HEK293T (cell line): ENCODE results near the gene MCIDAS.

Experiments used
- ARNT ChIP-seq: fragments of 450-650 bp; IDR thresholded peaks from 2 replicates; pipeline ENCODE4 v1.6.1; 2017; ENCODE audit warnings: mild to moderate bottlenecking
- BHLHE40 ChIP-seq: fragments of 450-650 bp; IDR thresholded peaks from 2 replicates; pipeline ENCODE4 v1.6.1; 2016; ENCODE audit warnings: mild to moderate bottlenecking, moderate library complexity, borderline replicate concordance
- CTBP1 ChIP-seq: fragments of 450-650 bp; IDR thresholded peaks from 2 replicates; pipeline ENCODE4 v1.6.1; 2016; ENCODE audit warnings: borderline replicate concordance
- ELF4 ChIP-seq: fragments of 450-650 bp; IDR thresholded peaks from 2 replicates; pipeline ENCODE4 v1.6.1; 2017; ENCODE audit warnings: antibody characterized with exemption
- FOXM1 ChIP-seq: fragments of 450-650 bp; IDR thresholded peaks from 2 replicates; pipeline ENCODE4 v1.6.1; 2017; ENCODE audit warnings: mild to moderate bottlenecking, borderline replicate concordance
- NFRKB ChIP-seq: fragments of 450-650 bp; IDR thresholded peaks from 2 replicates; pipeline ENCODE4 v1.6.1; 2016; ENCODE audit warnings: mild to moderate bottlenecking, moderate library complexity
- PKNOX1 ChIP-seq: fragments of 450-650 bp; IDR thresholded peaks from 2 replicates; pipeline ENCODE4 v1.6.1; 2016
- SP1 ChIP-seq: fragments of 450-650 bp; IDR thresholded peaks from 2 replicates; pipeline ENCODE4 v1.6.1; 2017
- SUZ12 ChIP-seq: fragments of 450-650 bp; IDR thresholded peaks from 2 replicates; pipeline ENCODE4 v1.6.1; 2016; ENCODE audit warnings: mild to moderate bottlenecking
- TARDBP ChIP-seq: fragments of 450-650 bp; IDR thresholded peaks from 2 replicates; pipeline ENCODE4 v1.6.1; 2016
- ZNF384 ChIP-seq: fragments of 450-650 bp; IDR thresholded peaks from 2 replicates; pipeline ENCODE4 v1.6.1; 2016

- TF ChIP-seq BHLHE40 (no peak), FOXM1 (no peak), CTBP1 (no peak), ZNF384 (no peak), SUZ12 (no peak), SP1 (no peak), NFRKB (no peak), ELF4 (no peak), ARNT (no peak), PKNOX1 (no peak), TARDBP (no peak)
Observed at GRCh38 chr5:55276771-55277170, 49.7 kb upstream of the MCIDAS start.
